GM23338 (cell line): ENCODE measurements around the gene SPEF1. TPM values are rescaled to one million over a fixed set of nuclear protein-coding genes. Genes with fewer than 3 reads are reported as not detected.
"Not testable (repeated sequence)": the region's sequence is repeated elsewhere in the genome, so short reads cannot be mapped to it uniquely, and the experiment has no call there.

ENCODE experiments used
- ATAC-seq: fragments of 200-7000 bp; cut with Tn5 transposase; 3 replicates; pipeline ENCODE4 v1.9.1; 2020
- DNase-seq: peaks from one replicate; pipeline ENCODE4 v3.0.0-alpha.2; 2015; ENCODE audit warnings: low spot score
- H2AFZ ChIP-seq: fragments of 200-600 bp; sonication (generic); 2 replicates; pipeline ENCODE4 v1.8.0; 2016; ENCODE audit warnings: antibody characterized with exemption, mild to moderate bottlenecking, moderate library complexity
- H3F3A ChIP-seq: fragments of 200-600 bp; sonication (generic); replicated peaks from 2 replicates; pipeline ENCODE4 v1.8.0; 2017; ENCODE audit warnings: antibody characterized with exemption, mixed run types, low read depth
- H3K27ac ChIP-seq: fragments of 200-600 bp; sonication (generic); 2 replicates; pipeline ENCODE4 v1.6.1; 2016; ENCODE audit warnings: low read depth
- H3K27me3 ChIP-seq: fragments of 200-600 bp; sonication (generic); 2 replicates; pipeline ENCODE4 v1.8.0; 2016; ENCODE audit warnings: mild to moderate bottlenecking, mixed run types, moderate library complexity; ENCODE audit not compliant: insufficient read depth
- H3K36me3 ChIP-seq: fragments of 200-600 bp; sonication (generic); 2 replicates; pipeline ENCODE4 v1.8.0; 2016; ENCODE audit warnings: mild to moderate bottlenecking; ENCODE audit not compliant: insufficient read depth
- H3K4me1 ChIP-seq: fragments of 200-600 bp; sonication (generic); 2 replicates; pipeline ENCODE4 v1.8.0; 2016; ENCODE audit warnings: mild to moderate bottlenecking, moderate library complexity; ENCODE audit not compliant: insufficient read depth
- H3K4me2 ChIP-seq: fragments of 200-600 bp; sonication (generic); 2 replicates; pipeline ENCODE4 v1.7.1; 2017; ENCODE audit warnings: mixed run types
- H3K4me3 ChIP-seq: fragments of 200-600 bp; sonication (generic); 2 replicates; pipeline ENCODE4 v1.6.1; 2016; ENCODE audit warnings: mixed run types
- H3K79me2 ChIP-seq: fragments of 200-600 bp; sonication (generic); replicated peaks from 2 replicates; pipeline ENCODE4 v1.8.0; 2017; ENCODE audit warnings: mild to moderate bottlenecking; ENCODE audit not compliant: insufficient read depth
- H3K9me2 ChIP-seq: fragments of 200-600 bp; sonication (generic); 2 replicates; pipeline ENCODE4 v1.8.0; 2017; ENCODE audit not compliant: insufficient read depth
- H4K20me1 ChIP-seq: fragments of 200-600 bp; sonication (generic); replicated peaks from 2 replicates; pipeline ENCODE4 v1.8.0; 2017; ENCODE audit warnings: mild to moderate bottlenecking; ENCODE audit not compliant: insufficient read depth
- H3K27ac Mint-ChIP-seq: 2 replicates; pipeline ENCODE4 v1.8.0; 2020; ENCODE audit warnings: inconsistent platforms, mild to moderate bottlenecking, moderate library complexity, mixed read lengths
- H3K27me3 Mint-ChIP-seq: 3 replicates; pipeline ENCODE4 v1.8.0; 2022; ENCODE audit warnings: low read depth, mild to moderate bottlenecking, moderate library complexity, mixed read lengths, inconsistent platforms; ENCODE audit not compliant: insufficient read depth, poor library complexity
- H3K36me3 Mint-ChIP-seq: 3 replicates; pipeline ENCODE4 v1.8.0; 2021; ENCODE audit warnings: low read depth, mild to moderate bottlenecking, inconsistent platforms, moderate library complexity, mixed read lengths
- H3K4me1 Mint-ChIP-seq: 3 replicates; pipeline ENCODE4 v1.8.0; 2020; ENCODE audit warnings: mild to moderate bottlenecking, inconsistent platforms, mixed read lengths
- H3K4me3 Mint-ChIP-seq: 3 replicates; pipeline ENCODE4 v1.8.0; 2021; ENCODE audit warnings: moderate library complexity, mild to moderate bottlenecking, inconsistent platforms, mixed read lengths
- H3K9me3 Mint-ChIP-seq: 3 replicates; pipeline ENCODE4 v1.8.0; 2020; ENCODE audit warnings: moderate library complexity, mild to moderate bottlenecking, inconsistent platforms, mixed read lengths
- EZH2 ChIP-seq: fragments of 200-600 bp; sonication (generic); IDR thresholded peaks from one replicate; pipeline ENCODE4 v1.8.0; 2017; ENCODE audit warnings: antibody characterized with exemption, mild to moderate bottlenecking, low read depth; ENCODE audit not compliant: unreplicated experiment
- STAT1 ChIP-seq: IDR thresholded peaks from one replicate; pipeline ENCODE4 v1.6.1; 2016; ENCODE audit warnings: antibody characterized with exemption; ENCODE audit not compliant: unreplicated experiment
- polyA plus RNA-seq: library from polyadenylated mRNA; unstranded; fragments of >200 nt; fragmentation: Nextera tagmentation; extraction: Ambion mirVana; gene quantifications from 2 replicates; pipeline ENCODE4 v1.2.1, GENCODE V29; 2016
- total RNA-seq: library from RNA; depleted of rRNA; stranded (reverse); fragments of >200 nt; shearing (Covaris generic); gene quantifications from 2 replicates; pipeline ENCODE4 v1.2.3, GENCODE V29; 2014
- TF ChIP-seq, protein P1 (sequence below): IDR thresholded peaks from 2 replicates; pipeline ENCODE4 v1.6.1; 2016; ENCODE audit warnings: antibody characterized with exemption

Gene SPEF1
- total and polyA plus RNA-seq, 2 experiments from 2014 or later = 0.68 to 0.69 TPM

DNA sequence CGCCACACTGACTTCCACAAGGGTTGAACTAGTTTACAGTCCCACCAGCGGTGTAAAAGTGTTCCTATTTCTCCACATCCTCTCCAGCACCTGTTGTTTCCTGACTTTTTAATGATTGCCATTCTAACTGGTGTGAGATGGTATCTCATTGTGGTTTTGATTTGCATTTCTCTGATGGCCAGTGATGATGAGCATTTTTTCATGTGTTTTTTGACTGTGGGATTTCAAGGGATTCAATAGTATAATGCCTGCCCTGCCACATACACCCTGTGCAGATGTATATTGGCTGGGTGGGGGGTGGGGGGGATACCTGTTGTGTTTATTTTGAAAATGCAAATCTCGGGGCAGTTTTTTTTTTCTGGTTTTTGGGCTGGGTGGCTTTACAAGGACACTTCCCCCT lies 12.9 kb upstream of the SPEF1 start:
- H3K27ac Mint-ChIP-seq, H3K27me3 ChIP-seq, H3K79me2 ChIP-seq, H3K27ac ChIP-seq, H4K20me1 ChIP-seq, H3K36me3 ChIP-seq, H3K36me3 Mint-ChIP-seq, DNase-seq, H3K9me3 Mint-ChIP-seq, H3K4me2 ChIP-seq, H3K4me3 Mint-ChIP-seq, H2AFZ ChIP-seq, H3K4me3 ChIP-seq, ATAC-seq, H3K9me2 ChIP-seq: not testable (repeated sequence)
- H3F3A ChIP-seq = peaks cover 12% of the 10 kb centered on the region; the same call in 1 of the 2 replicates
- Mint-ChIP-seq H3K27me3 (peaks cover 21% of the 10 kb centered on the region), H3K4me1 (peaks cover 25% of the 10 kb centered on the region)
- peaks cover 25% of the 10 kb centered on the region for H3K4me1 ChIP-seq

DNA sequence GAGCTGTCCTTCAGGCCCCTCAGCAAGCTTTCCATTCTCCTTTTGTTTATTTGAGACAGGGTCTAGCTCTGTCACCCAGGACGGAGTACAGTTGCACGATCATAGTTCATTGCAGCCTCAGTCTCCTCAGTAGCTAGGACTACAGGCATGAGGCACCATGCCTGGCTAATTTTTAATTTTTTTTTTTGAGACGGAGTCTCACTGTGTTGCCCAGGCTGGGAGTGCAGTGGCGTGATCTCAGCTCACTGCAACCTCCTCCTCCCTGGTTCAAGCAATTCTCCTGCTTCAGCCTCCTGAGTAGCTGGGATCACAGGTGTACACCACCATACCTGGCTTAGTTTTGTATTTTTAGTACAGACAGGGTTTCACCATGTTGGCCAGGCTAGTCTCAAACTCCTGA lies 8.0 kb upstream of the SPEF1 start:
- Histone ChIP-seq H2AFZ (peak overlapping the region; percentile 23; the same call in 1 of the 2 replicates), H3K27me3 (peaks cover 30% of the 10 kb centered on the region), H4K20me1 (peaks cover 11% of the 10 kb centered on the region)
- H3K9me3 Mint-ChIP-seq, H3K4me1 ChIP-seq, H3K4me3 ChIP-seq, H3F3A ChIP-seq, ATAC-seq, H3K79me2 ChIP-seq, H3K27ac Mint-ChIP-seq, H3K27ac ChIP-seq, H3K4me3 Mint-ChIP-seq, H3K36me3 Mint-ChIP-seq, H3K4me1 Mint-ChIP-seq, H3K9me2 ChIP-seq, DNase-seq, H3K36me3 ChIP-seq, H3K4me2 ChIP-seq: not testable (repeated sequence)
- peaks cover 12% of the 10 kb centered on the region for H3K27me3 Mint-ChIP-seq

DNA sequence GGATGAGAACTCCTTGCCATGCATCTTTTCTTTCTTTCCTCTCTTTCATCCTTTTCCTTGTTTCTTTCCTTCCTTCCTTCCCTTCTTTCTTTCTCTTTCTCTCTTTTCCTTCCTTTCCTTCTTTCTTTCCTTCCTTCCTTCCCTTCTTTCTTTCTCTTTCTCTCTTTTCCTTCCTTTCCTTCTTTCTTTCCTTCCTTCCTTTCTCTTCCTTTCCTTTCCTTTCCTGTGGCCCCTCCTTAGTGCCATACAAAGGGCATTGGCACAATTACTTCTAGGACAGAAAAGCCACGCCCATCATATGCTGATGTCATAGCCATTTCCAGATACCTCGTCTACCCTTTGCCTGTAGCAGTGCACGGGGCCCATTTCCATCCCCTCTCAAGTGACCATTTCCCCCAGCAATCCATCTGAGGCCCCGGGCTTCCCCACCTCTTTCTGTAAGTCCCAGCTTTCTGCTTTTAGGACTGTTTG lies 7.5 kb upstream of the SPEF1 start:
- Histone ChIP-seq H3K4me2 (no peak overlapping the region), H3F3A (0 out of 2 replicates have a peak, but pooled peaks cover 2% of the 10 kb centered on the region), H2AFZ (peak overlapping the region; percentile 23; the same call in 1 of the 2 replicates), H4K20me1 (peaks cover 12% of the 10 kb centered on the region), H3K27me3 (peaks cover 30% of the 10 kb centered on the region), H3K9me2 (no peaks in the 10 kb centered on the region), H3K27ac (no peak overlapping the region), H3K4me3 (no peak overlapping the region), H3K79me2 (no peaks in the 10 kb centered on the region; the same call in 1 of the 2 replicates), H3K4me1 (no peaks in the 10 kb centered on the region; the same call in 1 of the 2 replicates), H3K36me3 (no peaks in the 10 kb centered on the region)
- H3K27me3 Mint-ChIP-seq = peaks cover 12% of the 10 kb centered on the region
- no peaks in the 10 kb centered on the region for H3K9me3 Mint-ChIP-seq
- DNase-seq (no peak), ATAC-seq (no peak)
- H3K36me3 Mint-ChIP-seq = peaks cover 6% of the 10 kb centered on the region
- TF ChIP-seq STAT1 (no peak), EZH2 (no peak)
- TF ChIP-seq, protein P1, sequence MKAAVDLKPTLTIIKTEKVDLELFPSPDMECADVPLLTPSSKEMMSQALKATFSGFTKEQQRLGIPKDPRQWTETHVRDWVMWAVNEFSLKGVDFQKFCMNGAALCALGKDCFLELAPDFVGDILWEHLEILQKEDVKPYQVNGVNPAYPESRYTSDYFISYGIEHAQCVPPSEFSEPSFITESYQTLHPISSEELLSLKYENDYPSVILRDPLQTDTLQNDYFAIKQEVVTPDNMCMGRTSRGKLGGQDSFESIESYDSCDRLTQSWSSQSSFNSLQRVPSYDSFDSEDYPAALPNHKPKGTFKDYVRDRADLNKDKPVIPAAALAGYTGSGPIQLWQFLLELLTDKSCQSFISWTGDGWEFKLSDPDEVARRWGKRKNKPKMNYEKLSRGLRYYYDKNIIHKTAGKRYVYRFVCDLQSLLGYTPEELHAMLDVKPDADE = no peak
- peaks cover 8% of the 10 kb centered on the region for H3K4me1 Mint-ChIP-seq
- H3K27ac Mint-ChIP-seq = no peak overlapping the region
- H3K4me3 Mint-ChIP-seq = no peak overlapping the region
